Choroid plexus epithelial cell (primary cell): Measurements from ENCODE around the gene RRBP1.

Source experiments
- DNase-seq: peaks from one replicate; pipeline ENCODE4 v3.0.0-alpha.2; 2010; ENCODE audit warnings: low read depth
- H3K4me3 ChIP-seq: 2 replicates; pipeline ENCODE4 v1.5.1; 2011; ENCODE audit warnings: low read depth, mild to moderate bottlenecking, control low read depth, low read length, moderate library complexity
- TF ChIP-seq, protein P1 (sequence below): conservative IDR thresholded peaks from 2 replicates; pipeline ENCODE4 v1.5.1; 2011; ENCODE audit warnings: low read depth, mild to moderate bottlenecking, control low read depth, inconsistent platforms, low read length, moderate library complexity

The RRBP1 gene

GRCh38 chr20:17619351-17620093 lies 62.5 kb downstream of the RRBP1 start:
- TF ChIP-seq, protein P1, sequence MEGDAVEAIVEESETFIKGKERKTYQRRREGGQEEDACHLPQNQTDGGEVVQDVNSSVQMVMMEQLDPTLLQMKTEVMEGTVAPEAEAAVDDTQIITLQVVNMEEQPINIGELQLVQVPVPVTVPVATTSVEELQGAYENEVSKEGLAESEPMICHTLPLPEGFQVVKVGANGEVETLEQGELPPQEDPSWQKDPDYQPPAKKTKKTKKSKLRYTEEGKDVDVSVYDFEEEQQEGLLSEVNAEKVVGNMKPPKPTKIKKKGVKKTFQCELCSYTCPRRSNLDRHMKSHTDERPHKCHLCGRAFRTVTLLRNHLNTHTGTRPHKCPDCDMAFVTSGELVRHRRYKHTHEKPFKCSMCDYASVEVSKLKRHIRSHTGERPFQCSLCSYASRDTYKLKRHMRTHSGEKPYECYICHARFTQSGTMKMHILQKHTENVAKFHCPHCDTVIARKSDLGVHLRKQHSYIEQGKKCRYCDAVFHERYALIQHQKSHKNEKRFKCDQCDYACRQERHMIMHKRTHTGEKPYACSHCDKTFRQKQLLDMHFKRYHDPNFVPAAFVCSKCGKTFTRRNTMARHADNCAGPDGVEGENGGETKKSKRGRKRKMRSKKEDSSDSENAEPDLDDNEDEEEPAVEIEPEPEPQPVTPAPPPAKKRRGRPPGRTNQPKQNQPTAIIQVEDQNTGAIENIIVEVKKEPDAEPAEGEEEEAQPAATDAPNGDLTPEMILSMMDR = no peak
- DNase-seq = no peak
- no peak overlapping the region for H3K4me3 ChIP-seq

DNA sequence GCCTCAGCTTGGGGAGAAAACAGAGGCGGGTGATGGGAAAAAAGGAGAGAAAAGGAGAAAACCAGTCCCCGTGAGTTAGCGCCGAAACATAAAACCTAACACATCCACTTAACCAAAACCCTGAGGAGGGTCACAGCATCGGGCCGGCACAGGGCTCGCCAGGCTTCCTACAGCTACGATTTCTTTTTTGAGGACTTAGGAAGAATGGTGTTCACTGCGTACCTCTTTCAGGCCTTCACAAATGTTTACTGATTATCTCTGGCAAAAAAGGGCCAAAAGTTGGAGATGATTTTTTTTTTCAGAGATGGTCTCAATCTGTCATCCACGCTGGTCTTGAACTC lies 63.4 kb downstream of the RRBP1 start:
- DNase-seq = no peak
- TF ChIP-seq, protein P1 = no peak
- H3K4me3 ChIP-seq = no peak overlapping the region

GRCh38 chr20:17617868-17618672 lies 64.0 kb downstream of the RRBP1 start:
- TF ChIP-seq, protein P1 = no peak
- no peak overlapping the region for H3K4me3 ChIP-seq
- DNase-seq = no peak

DNA sequence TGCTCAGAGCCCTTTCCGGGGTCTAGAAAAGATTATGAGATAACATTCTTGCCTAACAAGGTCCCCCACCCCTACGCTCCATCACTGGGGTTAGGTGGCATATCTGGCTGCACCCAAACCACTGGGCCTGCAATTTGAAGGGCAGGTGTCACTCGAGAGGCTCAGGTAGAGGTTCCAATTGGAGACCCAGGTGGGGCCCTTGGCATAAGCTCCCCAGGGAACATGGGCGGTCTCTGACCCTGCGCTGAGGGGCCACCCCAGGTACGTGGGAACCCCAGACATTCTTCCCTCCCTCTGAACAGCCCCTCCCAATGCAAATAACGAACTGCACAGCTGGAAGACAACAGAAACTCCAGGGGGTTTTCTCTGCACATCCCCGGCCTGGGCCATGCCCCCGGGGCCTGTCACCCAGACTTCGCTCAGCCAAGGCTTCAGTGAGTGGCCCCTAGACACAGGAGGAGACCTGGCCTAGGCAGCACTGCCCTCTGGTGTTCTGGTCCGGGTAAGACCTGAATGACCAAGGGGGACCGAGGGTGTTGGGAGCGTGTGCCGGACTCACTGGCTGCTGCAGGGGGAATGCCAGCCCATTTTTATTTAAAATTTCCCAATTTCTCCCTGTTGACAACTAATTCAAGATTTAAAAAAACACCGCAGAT lies 64.7 kb downstream of the RRBP1 start:
- TF ChIP-seq, protein P1 = peak; percentile 76
- peak; percentile 55 for DNase-seq
- no peak overlapping the region for H3K4me3 ChIP-seq

GRCh38 chr20:17616480-17617211 lies 65.4 kb downstream of the RRBP1 start:
- TF ChIP-seq, protein P1 = no peak
- H3K4me3 ChIP-seq = no peak overlapping the region
- no peak for DNase-seq

DNA sequence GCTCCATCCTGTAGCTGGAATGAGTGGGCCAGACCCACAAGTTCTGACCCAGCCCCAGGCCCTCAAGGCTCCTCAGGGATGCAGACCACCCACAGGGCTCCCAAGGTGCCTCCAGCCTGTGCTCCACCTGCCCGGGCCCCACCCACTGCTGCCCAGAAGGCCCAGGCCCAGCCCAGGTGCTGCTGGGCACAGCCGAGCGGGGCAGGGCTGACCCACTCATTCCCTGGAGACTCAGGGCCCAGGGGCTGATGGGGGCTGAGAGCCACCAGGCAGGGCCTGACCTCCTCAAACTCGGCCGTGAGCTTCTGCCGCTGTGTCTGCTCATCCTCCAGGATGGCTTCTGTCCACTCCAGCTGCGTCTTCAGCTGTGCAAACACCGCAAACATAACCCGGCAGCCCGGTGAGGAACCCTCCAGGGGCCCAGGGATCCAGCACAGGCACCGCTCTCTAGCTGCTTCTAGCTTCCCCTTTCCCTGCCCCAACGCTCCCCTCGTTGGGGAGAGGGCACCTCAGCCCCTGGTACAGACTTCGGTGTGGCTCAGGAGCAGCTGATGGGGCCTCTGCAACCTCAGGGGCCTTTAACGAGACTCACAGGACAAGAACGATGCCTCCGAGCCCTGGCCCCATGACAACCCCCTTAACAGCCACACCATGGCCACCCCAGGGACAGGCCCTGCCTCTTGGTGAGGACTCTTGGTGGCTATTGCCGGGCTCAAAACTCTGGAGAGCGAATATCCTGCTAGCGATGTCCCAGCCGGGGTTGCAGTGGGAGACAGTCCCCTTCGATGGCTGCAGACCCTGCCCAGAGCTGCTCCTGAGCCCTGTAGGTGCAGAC lies 66.2 kb downstream of the RRBP1 start:
- no peak for DNase-seq
- H3K4me3 ChIP-seq = no peak overlapping the region
- TF ChIP-seq, protein P1 = no peak
